ENCODE measurements around the gene PAK4. TPM values are rescaled to one million over a fixed set of nuclear protein-coding genes. Genes with fewer than 3 reads are reported as not detected.

PAK4 gene
- total and polyA plus RNA-seq, 10 of the 15 experiments (the other 5 are each of a cell fraction or from before 2014, with no cell fraction given), result 0.08 to 19.3 (median 5.9) TPM

- Histone ChIP-seq H3K27me3 (replicated peaks in 1 of 2; ENCODE audit: control insufficient read depth in 2 of 2, insufficient read depth in 2 of 2, low read length in 1 of 2) (peaks cover 2 to 3% of the 10 kb centered on the region in 2 experiments; a peak in 2 of 4 replicates), H3K79me2 (ENCODE audit: control insufficient read depth, insufficient read depth, low read length) (no peaks in the 10 kb centered on the region), H3K4me1 (ENCODE audit: control insufficient read depth, insufficient read depth, low read length) (no peaks in the 10 kb centered on the region), H2AFZ (ENCODE audit: control insufficient read depth, low read depth, low read length) (no peak overlapping the region), H3K4me2 (ENCODE audit: control insufficient read depth, insufficient read depth) (no peak overlapping the region), H3K36me3 (ENCODE audit: control insufficient read depth in 2 of 2, insufficient read depth in 2 of 2, low read length in 1 of 2) (no peaks in the 10 kb centered on the region), H4K20me1 (ENCODE audit: control insufficient read depth, insufficient read depth) (no peaks in the 10 kb centered on the region), H3K4me3 (no peak overlapping the region), H3K9ac (ENCODE audit: control insufficient read depth, insufficient read depth, low read length) (no peak overlapping the region), H3K27ac (ENCODE audit: control insufficient read depth, insufficient read depth) (no peak overlapping the region), H3K9me3 (replicated peaks; ENCODE audit: control insufficient read depth, insufficient read depth, low read length) (no peaks in the 10 kb centered on the region)
- FAIRE-seq (no peak), DNase-seq (ENCODE audit: low read depth, low spot score) (no peak), ATAC-seq (no peak)
- BruUV-seq (replicated peaks), result no TSS peak
- ChIA-PET POLR2A (no interaction called here), RAD21 (ENCODE audit: unreplicated experiment) (no interaction called here), CTCF (no interaction called here), SMC1A (ENCODE audit: uncharacterized antibody, unreplicated experiment) (no interaction called here)
- in situ Hi-C loops (cut with MboI) (no loop called here), intact Hi-C loops (cut with micrococcal nuclease; ENCODE audit: unreplicated experiment) (no loop called here)
- WGBS (ENCODE audit: insufficient coverage, insufficient replicate concordance, low lambda C conversion rate, missing lambda C conversion rate), result 24% methylated on average over 2 of the region's 2 CpGs
- TF ChIP-seq CEBPB (IDR thresholded peaks at IDR 0.05; ENCODE audit: borderline replicate concordance in 1 of 2, low read depth in 2 of 2, low read length in 2 of 2), result no peak
- TF ChIP-seq, protein P1, sequence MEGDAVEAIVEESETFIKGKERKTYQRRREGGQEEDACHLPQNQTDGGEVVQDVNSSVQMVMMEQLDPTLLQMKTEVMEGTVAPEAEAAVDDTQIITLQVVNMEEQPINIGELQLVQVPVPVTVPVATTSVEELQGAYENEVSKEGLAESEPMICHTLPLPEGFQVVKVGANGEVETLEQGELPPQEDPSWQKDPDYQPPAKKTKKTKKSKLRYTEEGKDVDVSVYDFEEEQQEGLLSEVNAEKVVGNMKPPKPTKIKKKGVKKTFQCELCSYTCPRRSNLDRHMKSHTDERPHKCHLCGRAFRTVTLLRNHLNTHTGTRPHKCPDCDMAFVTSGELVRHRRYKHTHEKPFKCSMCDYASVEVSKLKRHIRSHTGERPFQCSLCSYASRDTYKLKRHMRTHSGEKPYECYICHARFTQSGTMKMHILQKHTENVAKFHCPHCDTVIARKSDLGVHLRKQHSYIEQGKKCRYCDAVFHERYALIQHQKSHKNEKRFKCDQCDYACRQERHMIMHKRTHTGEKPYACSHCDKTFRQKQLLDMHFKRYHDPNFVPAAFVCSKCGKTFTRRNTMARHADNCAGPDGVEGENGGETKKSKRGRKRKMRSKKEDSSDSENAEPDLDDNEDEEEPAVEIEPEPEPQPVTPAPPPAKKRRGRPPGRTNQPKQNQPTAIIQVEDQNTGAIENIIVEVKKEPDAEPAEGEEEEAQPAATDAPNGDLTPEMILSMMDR (IDR thresholded peaks at IDR 0.05 in 2 of 3, conservative IDR thresholded peaks at IDR 0.05 in 1 of 3; ENCODE audit: control insufficient read depth in 2 of 3, extremely low read depth in 1 of 3, insufficient read depth in 1 of 3, low read depth in 3 of 3, low read length in 3 of 3), result no peak
- no peak for TF ChIP-seq ZNF24 (IDR thresholded peaks at IDR 0.05)
- TF ChIP-seq RBBP5 (conservative IDR thresholded peaks at IDR 0.05), result no peak
- TF ChIP-seq IRF4 (IDR thresholded peaks at IDR 0.05; ENCODE audit: low read depth, low read length), result no peak
- TF ChIP-seq E4F1 (IDR thresholded peaks at IDR 0.05; ENCODE audit: borderline replicate concordance, partially characterized antibody), result no peak
- TF ChIP-seq CBX3 (IDR thresholded peaks at IDR 0.05; ENCODE audit: borderline replicate concordance, low read depth), result no peak
- no peak for TF ChIP-seq REST (IDR thresholded peaks at IDR 0.05; ENCODE audit: low read depth, low read length)
- TF ChIP-seq ESRRA (IDR thresholded peaks at IDR 0.05; ENCODE audit: low read length), result no peak
- no peak for TF ChIP-seq SMARCA5 (IDR thresholded peaks at IDR 0.05)
- TF ChIP-seq RFX5 (IDR thresholded peaks at IDR 0.05; ENCODE audit: low read depth, low read length), result no peak
- TF ChIP-seq ZBTB40 (IDR thresholded peaks at IDR 0.05; ENCODE audit: borderline replicate concordance), result no peak
These were observed 67.3 kb downstream of the PAK4 start for GRCh38 chr19:39192846-39193245.
